Measurements from ENCODE around the gene PDHX.
"Not testable (repeated sequence)": the region's sequence is repeated elsewhere in the genome, so short reads cannot be mapped to it uniquely, and the experiment has no call there.

Gene PDHX

GRCh38 chr11:34916015-34916842 is at the start of gene PDHX, which contains the start of gene APIP:
Gene PDHX (plus strand): TSS chr11:34916618. CDS start chr11:34916656, 38 bp downstream.
Gene APIP (minus strand): TSS chr11:34916379. CDS start chr11:34916284, 95 bp downstream.
- DNase-seq: peak; percentile 99

- DNase-seq: peak; percentile 23
These were observed 47.0 kb upstream of the PDHX start for GRCh38 chr11:34869425-34869824.

- peak; percentile 50 for DNase-seq
These were observed 45.7 kb upstream of the PDHX start for GRCh38 chr11:34870548-34871196.

- DNase-seq: no peak
These were observed 42.2 kb upstream of the PDHX start for GRCh38 chr11:34874202-34874601.

- DNase-seq: no peak
These were observed 38.9 kb upstream of the PDHX start for GRCh38 chr11:34877375-34877975.

GRCh38 chr11:34881900-34882299 is 34.5 kb upstream of the PDHX start:
- DNase-seq: no peak

- DNase-seq: no peak
These were observed 29.8 kb upstream of the PDHX start for GRCh38 chr11:34886609-34887008.

- no peak for DNase-seq
These were observed 29.2 kb upstream of the PDHX start for GRCh38 chr11:34887260-34887659.

- peak; percentile 38 for DNase-seq
These were observed 26.3 kb upstream of the PDHX start for GRCh38 chr11:34890089-34890488.

- peak; percentile 79 for DNase-seq
These were observed 25.6 kb upstream of the PDHX start for GRCh38 chr11:34890812-34891211.

GRCh38 chr11:34891611-34892010 is 24.8 kb upstream of the PDHX start:
- DNase-seq: no peak

GRCh38 chr11:34893416-34893815 is 23.0 kb upstream of the PDHX start:
- no peak for DNase-seq

- not testable (repeated sequence) for DNase-seq
These were observed 20.2 kb upstream of the PDHX start for GRCh38 chr11:34896191-34896590.

GRCh38 chr11:34897171-34897870 is 19.1 kb upstream of the PDHX start:
- DNase-seq: no peak

- DNase-seq: no peak
These were observed 17.9 kb upstream of the PDHX start for GRCh38 chr11:34898474-34898873.

GRCh38 chr11:34899633-34900016 is 16.8 kb upstream of the PDHX start:
- peak; percentile 40 for DNase-seq

GRCh38 chr11:34904421-34904955 is 11.9 kb upstream of the PDHX start:
- DNase-seq: peak; percentile 66

- no peak for DNase-seq
These were observed 10.8 kb upstream of the PDHX start for GRCh38 chr11:34905666-34906065.

GRCh38 chr11:34907934-34908593 is 8.4 kb upstream of the PDHX start:
- no peak for DNase-seq

- peak; percentile 15 for DNase-seq
These were observed 7.0 kb upstream of the PDHX start for GRCh38 chr11:34909415-34909814.

GRCh38 chr11:34909955-34910354 is 6.5 kb upstream of the PDHX start:
- peak; percentile 71 for DNase-seq

- no peak for DNase-seq
These were observed 5.6 kb upstream of the PDHX start for GRCh38 chr11:34910817-34911216.
